ENCODE data around the gene SMCO2. TPM values are rescaled to one million over a fixed set of nuclear protein-coding genes. Genes with fewer than 3 reads are reported as not detected.

The SMCO2 gene
- total and polyA plus RNA-seq, 9 of the 15 experiments (the other 6 are each of a cell fraction or from before 2014, with no cell fraction given), result not detected

DNA sequence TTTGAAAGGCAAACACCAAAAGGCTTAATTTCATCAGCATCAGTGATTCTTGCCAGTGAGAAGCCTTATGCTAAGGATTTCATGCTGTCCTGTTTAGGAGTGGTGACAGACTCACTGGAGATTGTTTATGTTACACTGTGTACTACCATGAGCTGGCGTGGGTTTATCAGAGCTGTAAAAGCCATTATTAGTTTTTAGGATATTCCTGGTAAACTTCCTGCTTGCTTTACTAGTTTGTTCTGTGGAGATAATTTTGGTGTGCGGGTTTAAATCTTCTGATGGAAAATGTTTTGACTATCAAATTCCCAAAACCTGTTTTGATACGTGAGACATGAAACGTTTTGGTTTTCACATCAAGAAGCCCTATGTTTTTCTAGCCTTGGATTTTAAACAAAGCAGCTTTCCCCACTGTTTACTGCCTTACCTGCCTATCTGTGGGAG, 92.7 kb downstream of the SMCO2 start:
- no peak overlapping the region for H2AFZ ChIP-seq (ENCODE audit: low read depth, low read length)
- no TSS peak for BruUV-seq (replicated peaks)
- no peaks in the 10 kb centered on the region for H3K36me3 ChIP-seq (ENCODE audit: control insufficient read depth, insufficient read depth, low read length)
- CTCF ChIA-PET (ENCODE audit: low intra/inter-chr PET ratio), result no interaction called here
- H3K9me3 ChIP-seq (replicated peaks; ENCODE audit: control insufficient read depth, insufficient read depth, low read depth, low read length), result no peaks in the 10 kb centered on the region
- peaks cover 3% of the 10 kb centered on the region; the same call in 1 of the 2 replicates for H4K20me1 ChIP-seq (replicated peaks; ENCODE audit: control insufficient read depth, insufficient read depth, low read length)
- POLR2A ChIA-PET, result interaction anchor here (0.6 kb wide), 1 partner anchor 204 kb away, joined by 3 read pairs; no protein-coding TSS in a partner anchor
- DNase-seq (ENCODE audit: extremely low read depth in 1 of 4, low spot score in 3 of 4) (no peak), FAIRE-seq (no peak), ATAC-seq (no peak)
- peaks cover 4 to 16% of the 10 kb centered on the region in 2 experiments; a peak in 3 of 5 replicates for H3K27me3 ChIP-seq (ENCODE audit: control insufficient read depth in 2 of 2, insufficient read depth in 2 of 2, low read length in 2 of 2)
- H3K4me3 ChIP-seq, result no peak overlapping the region
- intact Hi-C loops (cut with micrococcal nuclease), result no loop called here
- H3K27ac ChIP-seq (ENCODE audit: extremely low read depth, low read depth, low read length), result no peak overlapping the region
- H3K4me1 ChIP-seq (replicated peaks in 1 of 2; ENCODE audit: control insufficient read depth in 2 of 2, insufficient read depth in 2 of 2, low read length in 2 of 2), result no peaks in the 10 kb centered on the region; a peak in 1 of 5 replicates
- no peaks in the 10 kb centered on the region for H3K9me1 ChIP-seq (ENCODE audit: control insufficient read depth, insufficient read depth, low read length)
- in situ Hi-C loops (cut with MboI), result no loop called here
- no peak for TF ChIP-seq CHCHD3 (CRISPR knock-in tag; IDR thresholded peaks at IDR 0.05)
- TF ChIP-seq HDAC8 (tag; IDR thresholded peaks at IDR 0.05), result no peak
- TF ChIP-seq C11orf30 (IDR thresholded peaks at IDR 0.05; ENCODE audit: low read depth), result no peak
- TF ChIP-seq SRSF3 (IDR thresholded peaks at IDR 0.05; ENCODE audit: insufficient read depth, low read length), result no peak
- TF ChIP-seq CREBBP (IDR thresholded peaks at IDR 0.05; ENCODE audit: low read depth, low read length), result no peak
- TF ChIP-seq, protein P1, sequence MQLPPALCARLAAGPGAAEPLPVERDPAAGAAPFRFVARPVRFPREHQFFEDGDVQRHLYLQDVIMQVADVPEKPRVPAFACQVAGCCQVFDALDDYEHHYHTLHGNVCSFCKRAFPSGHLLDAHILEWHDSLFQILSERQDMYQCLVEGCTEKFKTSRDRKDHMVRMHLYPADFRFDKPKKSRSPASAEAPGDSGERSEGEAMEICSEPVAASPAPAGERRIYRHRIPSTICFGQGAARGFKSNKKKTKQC (CRISPR knock-in tag; IDR thresholded peaks at IDR 0.05), result no peak
- no peak for TF ChIP-seq PHB (CRISPR knock-in tag; IDR thresholded peaks at IDR 0.05)
- no peak for TF ChIP-seq ETS2 (tag; IDR thresholded peaks at IDR 0.05; ENCODE audit: borderline replicate concordance, poor library complexity, severe bottlenecking)
- no peak for TF ChIP-seq CC2D1A (IDR thresholded peaks at IDR 0.05)
- TF ChIP-seq NCOR1 (IDR thresholded peaks at IDR 0.05), result no peak
- no peak for TF ChIP-seq ZNF347 (CRISPR knock-in tag; IDR thresholded peaks at IDR 0.05; ENCODE audit: low read depth)
- no peak overlapping the region for H3K9ac ChIP-seq (ENCODE audit: insufficient read depth in 1 of 2, low read depth in 2 of 2, low read length in 2 of 2)
- 0% methylated on average over 4 of the region's 4 CpGs for WGBS (ENCODE audit: insufficient coverage, low coverage, missing lambda C conversion rate)
- H3K4me2 ChIP-seq (ENCODE audit: insufficient read depth, low read length), result no peak overlapping the region
- no peaks in the 10 kb centered on the region for H3K79me2 ChIP-seq (ENCODE audit: control insufficient read depth, insufficient read depth, low read length)

All from K562 (cell line).